ENCODE measurements around the gene RPAP2.

DNA sequence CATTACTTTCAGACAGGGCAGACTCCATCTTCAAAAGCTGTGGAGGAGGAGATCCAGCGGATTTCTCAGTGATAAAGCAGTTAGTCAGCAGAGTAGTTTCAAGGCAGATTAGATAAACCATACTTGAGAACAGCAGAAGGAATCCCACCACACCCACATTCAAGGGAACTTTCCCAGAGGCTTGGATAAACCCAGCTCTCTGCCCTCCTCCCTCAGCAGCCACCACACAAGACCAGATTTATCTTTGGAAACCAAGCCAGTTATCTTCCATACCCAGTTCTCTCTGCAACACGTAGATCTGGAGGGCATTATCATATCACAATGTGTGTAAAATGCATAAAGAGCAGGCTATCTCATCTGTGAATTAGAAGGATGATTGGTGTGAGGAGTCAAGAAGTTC is 147.7 kb downstream of the RPAP2 start:
- TF ChIP-seq CTCF (conservative IDR thresholded peaks at IDR 0.05; ENCODE audit: low read depth, low read length) (no peak), EZH2 (IDR thresholded peaks at IDR 0.05; ENCODE audit: borderline replicate concordance, low read depth, low read length, poor library complexity, severe bottlenecking) (no peak)

Measured in A673 (cell line).